HTR-8/SVneo (cell line): ENCODE results near the gene MAJIN.

Experiments
- DNase-seq: peaks from one replicate; pipeline ENCODE4 v3.0.0; 2011; ENCODE audit warnings: low spot score, mixed read lengths; ENCODE audit not compliant: insufficient read length
- FAIRE-seq: peaks from 2 replicates; lab custom pipeline; 2011; peaks lifted over from hg19 to GRCh38; lab: Jason Lieb, UNC

MAJIN gene

DNA sequence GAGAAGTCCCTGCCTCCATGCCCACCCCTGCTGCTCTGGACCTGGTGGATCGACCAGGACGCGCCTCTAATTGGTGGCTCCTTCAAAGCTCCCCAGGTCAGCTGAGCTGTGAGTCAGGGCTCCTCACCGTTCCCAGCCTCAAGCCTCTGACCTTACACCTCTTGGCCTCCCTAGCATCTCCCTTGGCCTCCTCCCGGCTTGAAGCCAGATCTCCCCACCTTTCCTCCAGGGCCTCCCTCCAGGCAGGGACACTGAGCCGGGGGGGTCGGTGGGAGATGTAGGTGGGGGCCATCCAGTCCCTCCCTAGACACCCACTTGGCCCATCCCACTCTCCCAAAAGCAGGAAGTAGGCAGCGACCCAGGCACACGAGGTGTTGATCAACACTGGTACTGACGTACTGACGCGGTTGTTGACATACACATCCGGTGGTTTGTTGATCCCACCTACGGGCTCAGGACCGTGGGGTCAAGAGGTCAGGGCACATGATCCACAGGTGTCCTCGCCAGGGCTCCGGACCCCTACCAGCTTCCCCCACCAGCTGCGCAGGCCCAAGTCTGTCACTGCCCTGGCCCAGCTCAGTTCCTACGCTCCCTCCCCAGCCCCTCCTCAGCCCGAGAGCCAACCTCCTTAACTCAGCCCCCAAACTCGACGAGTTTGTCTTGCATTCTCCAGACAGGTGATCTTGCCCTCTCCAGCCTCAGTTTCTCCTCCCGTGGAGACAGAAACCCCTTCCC lies 55.7 kb downstream of the MAJIN start:
- no peak for FAIRE-seq
- DNase-seq: peak; percentile 38

DNA sequence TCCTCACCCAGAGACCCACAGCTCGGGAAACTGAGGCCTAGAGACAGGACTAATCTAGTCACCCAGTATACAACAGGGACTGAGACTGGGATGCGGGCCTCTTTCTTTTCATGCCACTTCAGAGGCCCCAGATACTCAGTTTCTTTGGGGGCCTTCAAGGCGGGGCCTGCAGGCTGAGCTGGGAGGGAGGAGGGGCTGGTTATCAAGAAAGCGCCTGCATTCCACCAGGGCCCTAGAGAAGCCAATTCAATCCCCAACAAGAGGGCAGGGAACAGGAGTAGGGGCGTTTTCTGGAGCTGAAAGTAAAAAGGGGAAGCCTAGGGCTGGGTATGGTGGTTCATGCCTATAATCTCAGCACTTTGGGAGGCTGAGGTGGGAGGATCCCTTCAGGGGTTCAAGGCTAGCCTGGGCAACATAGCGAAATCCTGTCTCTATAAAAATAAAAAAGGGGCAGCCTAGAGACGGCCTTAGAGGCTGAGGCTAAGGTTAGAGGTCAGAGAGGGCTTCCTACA lies 56.5 kb downstream of the MAJIN start:
- FAIRE-seq: no peak
- DNase-seq: no peak

DNA sequence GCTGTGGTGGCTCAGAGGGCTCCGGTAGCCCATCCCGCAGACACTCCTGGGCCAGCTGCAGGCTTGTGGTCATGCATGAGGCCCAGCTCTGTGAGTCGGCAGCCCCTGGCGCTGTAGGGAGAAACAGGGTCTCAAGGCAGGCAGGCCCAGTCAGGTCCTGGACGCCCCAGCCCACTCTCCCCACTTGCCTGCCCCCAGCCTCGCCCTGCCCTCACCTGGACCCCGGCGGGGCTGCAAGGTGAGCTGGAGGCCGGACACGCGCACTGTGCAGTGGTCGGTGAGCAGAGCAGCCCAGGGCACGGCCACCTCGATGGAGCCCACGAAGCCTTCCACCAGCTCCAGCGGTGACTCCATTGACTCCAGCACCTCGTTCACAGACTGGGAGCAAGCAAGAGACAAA lies 57.8 kb downstream of the MAJIN start:
- no peak for DNase-seq
- FAIRE-seq: no peak

DNA sequence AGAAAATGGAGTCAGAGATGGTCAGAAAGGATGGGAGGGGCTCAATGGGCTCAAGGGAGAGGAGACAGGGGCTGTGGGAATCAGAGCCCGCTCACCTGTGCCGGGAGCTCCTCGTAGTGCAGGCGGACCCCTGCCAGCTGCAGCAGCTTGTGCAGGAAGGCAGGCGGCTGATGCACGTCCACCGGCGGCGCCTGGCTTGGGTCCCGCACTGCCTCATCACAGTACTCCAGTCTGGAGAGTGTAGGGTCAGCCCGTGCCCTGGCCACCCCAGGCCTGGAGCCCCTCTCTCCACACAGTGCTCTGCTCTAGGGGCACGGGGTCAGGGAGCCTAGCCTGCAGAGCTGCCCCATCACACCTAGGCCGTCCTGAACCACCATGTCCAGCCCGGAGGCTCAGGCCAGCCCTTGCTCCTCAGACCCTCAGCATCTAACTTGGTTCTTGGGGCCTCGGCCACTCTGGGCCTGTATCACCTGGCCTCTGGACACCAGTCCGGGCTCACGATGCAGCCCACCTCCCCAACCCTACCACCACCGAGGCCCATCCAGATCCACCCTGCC lies 58.7 kb downstream of the MAJIN start:
- no peak for DNase-seq
- no peak for FAIRE-seq

DNA sequence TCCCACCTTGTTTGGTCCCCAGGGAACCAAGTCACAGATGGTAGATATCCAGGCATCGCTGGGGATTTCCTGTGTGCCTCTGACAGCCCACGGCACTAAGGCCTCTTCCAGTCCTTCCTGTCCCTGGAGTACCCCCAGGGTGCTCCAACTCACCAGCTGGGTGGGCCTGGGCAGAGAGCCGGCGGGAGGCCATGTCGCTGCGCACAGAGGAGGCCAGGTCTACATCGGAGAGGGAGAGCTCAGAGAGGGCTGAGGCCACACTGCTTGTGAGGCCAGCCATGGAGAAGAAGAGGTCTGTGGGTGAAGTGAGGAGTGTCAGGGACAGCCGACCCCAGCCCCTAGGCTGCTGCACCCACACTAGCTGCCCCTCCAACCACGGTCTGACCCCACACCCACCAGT lies 60.2 kb downstream of the MAJIN start:
- DNase-seq (no peak), FAIRE-seq (no peak)

DNA sequence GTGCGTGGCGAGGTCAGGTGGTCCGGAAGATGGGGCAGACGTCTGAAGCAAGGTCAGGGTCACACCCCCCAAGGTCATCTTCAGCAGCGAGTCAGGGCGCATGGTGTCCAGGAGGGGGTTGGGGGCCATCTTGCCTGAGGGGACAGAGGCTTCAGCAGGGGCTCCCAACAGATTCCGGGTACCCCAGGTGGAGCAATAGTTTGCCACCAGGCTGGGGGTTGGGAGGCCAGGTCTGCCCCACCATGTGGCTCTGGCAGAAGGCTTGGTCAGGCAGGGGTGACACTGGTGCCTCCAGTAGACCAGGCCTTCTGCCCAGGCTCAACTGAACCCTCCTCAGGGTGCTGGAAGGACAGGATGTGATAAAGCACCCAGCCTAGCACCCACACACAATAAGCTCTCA lies 60.8 kb downstream of the MAJIN start:
- DNase-seq (no peak), FAIRE-seq (no peak)

DNA sequence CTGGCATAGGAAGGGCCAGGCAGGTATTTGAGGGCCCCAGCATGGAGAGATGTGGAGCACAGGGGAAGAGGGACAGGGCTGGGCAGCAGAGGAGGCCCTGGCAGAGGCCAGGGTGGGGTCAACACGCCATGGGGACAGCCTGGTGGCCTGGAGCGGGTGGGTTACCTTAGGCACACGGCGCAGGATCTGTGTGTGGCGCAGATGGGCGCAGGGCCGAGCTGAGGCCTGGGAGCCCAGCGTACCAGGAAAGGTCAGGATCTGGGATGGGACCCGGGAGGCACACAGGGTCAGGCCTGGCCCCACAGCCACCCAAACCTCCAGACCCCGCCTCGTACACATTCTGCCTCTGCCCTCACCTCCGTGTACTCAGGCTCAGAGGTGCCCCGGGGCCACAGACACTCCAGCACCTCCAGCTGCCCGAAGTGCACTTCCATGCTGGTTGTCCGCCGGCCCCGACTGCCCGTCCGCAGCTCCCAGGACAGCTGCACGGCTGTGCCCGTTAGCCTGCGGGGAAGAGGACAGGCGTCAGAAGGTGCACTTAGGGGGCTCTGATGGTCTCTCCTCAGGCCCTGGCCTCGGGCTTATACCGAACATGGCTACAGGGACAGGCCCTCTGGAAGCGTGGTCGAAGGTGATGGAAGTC lies 61.3 kb downstream of the MAJIN start:
- no peak for FAIRE-seq
- DNase-seq: no peak

DNA sequence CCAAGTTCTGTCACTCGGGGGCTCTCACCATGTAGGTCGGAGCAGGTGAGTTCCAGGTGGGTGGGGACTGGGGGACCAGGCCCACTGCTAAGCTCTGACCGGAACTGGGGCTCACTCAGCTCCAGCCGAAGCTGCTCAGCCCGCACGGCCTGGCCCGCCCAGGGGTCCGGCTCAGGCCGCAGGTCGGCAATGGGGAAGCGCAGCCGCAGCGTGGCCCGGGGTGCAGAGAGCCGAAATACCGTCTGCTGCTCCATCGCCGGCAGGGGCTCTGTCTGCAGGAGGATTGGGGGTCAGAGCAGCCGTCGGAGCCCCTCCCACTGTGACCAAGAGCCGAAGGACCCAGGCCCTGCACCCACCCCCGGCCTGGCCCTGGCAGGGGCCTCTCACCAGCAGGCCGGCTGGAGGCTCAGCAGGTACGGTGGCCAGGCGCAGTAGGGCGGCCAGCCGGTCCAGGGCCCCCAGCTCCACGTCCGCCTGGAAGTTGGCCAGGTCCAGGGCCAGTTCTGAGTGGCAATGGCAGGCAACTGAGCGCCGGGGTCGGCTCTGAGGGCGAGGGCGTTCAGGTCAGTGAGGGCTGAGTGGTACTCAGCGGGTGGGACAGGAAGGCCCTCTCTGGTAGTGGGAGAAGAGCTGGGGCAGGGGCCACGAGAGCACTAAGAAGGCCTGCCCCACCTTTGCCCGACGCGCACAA lies 62.1 kb downstream of the MAJIN start:
- no peak for FAIRE-seq
- no peak for DNase-seq

DNA sequence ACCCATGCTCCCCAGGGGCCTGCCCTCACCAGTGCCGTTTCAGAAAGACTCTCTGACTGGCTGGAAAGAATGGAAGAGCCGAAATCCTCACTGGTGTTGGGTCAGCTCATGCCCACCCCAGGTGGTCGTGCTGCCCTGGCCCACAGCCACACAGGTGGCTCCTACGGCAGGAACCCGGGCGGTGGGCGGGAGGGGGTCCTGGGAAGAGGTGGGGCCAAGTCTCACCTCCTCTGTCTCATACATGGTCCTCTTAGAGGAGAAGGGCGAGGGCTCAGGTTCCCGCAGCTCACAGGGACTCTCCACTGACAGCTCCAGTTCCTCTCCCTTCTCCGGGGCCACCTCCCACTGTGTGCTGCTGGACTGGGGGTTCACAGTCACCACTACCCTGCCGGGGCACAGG lies 63.1 kb downstream of the MAJIN start:
- FAIRE-seq: no peak
- no peak for DNase-seq

DNA sequence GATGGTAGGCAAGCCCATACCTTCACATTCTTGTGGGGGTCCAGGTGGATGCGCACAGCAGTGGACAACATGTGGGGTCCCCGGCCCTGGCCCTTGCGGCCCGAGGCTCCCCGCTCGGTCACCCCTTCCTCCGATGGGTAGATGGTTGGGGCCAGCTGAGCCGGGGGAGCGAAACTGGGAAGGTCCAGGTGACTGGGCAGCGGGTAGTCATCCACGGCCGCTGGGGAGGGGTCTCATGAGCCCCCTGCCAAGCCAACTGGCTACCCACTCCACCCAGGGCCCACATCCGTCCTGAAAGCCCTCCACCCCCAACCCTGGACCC lies 65.6 kb downstream of the MAJIN start:
- DNase-seq: no peak
- no peak for FAIRE-seq

DNA sequence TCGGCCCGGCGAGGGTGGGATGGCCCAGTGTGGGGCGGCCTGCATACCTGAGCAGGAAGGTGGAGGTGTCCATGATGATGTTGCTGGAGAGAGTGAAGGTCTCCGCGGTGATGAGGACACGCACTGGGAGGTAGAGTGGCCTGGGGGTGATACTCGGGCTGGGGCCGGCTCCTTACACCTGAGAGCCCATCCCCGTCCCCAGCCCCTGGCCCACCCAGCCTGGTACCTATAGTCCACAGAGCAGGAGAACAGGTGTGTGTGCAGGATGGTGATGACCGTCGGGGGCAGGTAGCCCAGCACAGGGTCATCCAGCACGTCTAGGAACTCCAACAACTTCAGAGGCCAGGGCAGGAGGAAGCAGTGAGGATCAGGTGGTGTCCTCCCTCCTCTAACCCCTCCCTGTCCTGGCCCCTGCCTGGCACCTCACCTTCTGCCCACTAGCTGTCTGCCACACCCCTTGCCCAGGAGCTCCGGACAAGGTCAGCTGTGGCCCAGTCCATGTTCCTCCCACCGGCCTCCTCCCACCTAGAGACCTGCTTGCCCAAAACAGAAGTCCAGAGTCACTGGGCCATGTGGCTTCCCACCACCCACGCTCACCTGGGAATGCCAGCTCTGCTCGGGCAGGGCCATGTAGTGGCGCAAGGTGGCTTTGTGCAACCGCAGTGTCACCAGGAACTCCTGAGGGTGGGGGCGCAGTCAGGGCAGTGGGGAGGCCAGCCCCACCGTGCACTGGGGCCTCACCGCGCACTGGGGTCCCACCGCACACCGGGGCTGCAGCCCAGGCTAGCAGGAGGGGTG lies 66.2 kb downstream of the MAJIN start:
- no peak for DNase-seq
- FAIRE-seq: no peak

DNA sequence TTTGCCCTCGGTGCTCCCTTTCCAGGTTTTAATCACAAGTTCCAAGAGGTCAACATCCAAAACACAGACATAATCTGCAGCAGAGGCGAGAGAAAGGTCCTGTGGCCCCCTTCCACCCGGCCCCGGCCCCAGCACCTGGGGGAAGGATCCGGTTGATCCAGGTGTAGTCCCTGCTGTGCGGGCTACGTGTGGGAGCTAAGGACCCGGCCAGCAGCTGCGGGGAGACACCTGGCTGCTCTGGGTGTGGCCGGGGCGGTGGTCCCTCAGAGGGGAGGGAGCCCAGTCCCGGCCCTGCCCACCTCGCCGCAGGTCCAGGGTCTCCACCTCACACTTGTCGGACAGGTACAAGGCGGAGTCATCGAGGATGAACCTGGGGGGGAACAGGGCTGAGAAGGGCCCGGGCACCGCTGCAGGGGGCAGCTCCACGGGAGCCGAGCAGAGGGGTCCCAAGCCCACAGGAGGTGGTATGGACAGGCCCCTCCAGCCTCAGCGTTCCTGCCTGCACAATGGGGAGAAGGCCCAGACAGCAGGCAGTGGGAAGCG lies 68.5 kb downstream of the MAJIN start:
- no peak for FAIRE-seq
- DNase-seq: no peak

DNA sequence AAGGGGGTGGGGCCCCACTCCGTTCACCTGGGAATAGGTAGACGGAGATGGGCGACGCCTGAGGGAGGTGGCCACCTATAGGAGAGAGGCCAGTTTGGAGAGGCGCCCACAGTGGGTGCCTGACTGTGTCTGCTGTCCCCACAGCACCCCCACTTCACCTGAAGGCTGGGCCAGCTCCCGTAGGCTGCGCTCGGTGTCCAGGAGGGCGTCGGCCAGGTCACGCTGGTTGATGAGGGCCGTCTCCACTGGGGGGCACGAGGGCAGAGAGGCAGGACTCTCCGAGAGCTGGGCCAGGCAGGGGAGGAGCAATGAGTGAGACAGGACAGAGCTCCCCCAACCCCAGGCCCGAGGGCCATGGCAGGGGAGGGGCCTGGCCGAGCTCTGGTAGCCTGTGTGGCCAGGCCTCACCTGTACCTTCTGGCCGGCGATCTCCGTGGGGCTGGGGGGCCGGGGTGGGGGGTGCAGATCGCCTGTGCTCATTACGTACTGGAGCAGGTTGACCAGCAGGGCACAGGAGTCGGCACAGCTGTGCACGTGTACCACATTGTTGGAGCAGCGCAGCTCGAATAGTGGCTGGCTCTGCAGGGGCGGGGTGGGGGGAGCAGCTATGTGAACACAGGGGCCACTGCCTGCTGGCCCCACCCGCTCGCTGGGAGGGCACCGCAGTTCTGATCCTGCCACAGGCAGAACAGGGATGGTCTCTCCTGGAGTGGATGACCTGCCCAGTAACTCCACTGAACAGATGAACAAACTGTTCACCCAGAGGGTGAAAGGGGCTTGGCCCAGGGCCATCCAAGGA lies 69.6 kb downstream of the MAJIN start:
- FAIRE-seq: no peak
- no peak for DNase-seq

DNA sequence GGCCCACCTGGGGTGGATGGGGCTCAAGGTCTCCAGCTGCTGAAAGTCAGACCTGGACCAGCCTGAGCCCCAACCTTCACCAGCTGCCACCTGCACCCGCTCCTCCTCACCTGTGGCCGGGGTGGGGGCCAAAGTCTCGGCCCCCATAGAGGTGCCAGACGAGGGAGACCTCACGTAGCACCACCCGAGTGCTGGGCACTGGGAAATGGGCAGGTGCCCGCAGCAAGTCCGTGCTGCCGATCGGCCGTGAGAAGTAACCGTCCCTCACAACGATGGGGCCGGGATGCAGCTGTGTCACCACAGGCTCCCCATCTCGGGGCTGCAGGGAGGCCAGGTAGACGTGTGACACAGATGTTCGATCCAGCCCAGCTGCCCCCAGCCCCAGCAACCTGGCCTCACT lies 71.1 kb downstream of the MAJIN start:
- no peak for FAIRE-seq
- no peak for DNase-seq

DNA sequence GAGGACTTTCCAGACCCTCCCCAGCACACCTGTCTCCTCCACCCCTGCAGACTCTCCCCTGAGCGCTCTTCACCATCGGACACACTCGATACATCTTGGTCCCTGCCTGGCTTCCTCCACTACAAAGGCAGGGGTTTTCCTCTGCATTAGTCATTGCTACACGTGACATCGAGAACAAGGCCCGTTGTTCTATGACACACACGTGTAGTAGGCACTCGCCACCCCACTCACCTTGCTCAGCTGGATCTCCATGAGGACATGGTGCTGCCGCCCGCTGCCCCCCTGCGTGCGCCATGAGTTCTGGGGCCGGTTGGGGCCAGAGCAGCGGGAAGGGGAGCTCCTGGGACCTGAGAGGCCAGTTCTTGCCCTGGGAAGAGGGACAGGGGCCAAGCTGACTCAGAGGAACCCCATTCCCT lies 71.6 kb downstream of the MAJIN start:
- no peak for FAIRE-seq
- DNase-seq: no peak

DNA sequence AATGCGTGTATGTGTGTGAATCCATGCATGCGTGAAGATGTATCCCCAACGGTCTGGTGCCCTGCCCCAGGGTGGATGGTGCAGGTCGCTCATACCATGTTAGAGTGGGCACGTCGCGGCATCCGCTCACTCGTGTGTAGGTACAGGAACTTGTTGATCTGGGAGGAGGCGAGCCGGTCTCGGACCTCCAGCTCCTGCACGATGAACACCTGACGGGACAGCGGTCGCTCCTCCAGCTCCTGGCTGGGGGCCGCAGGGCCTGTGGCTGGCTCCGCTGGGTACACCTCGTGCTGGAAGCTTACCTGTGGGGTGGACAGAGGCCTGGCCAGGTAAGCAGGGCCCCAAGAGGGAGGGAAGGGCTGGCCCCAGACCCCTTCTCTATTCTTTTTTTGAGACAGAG lies 73.4 kb downstream of the MAJIN start:
- DNase-seq (no peak), FAIRE-seq (no peak)

DNA sequence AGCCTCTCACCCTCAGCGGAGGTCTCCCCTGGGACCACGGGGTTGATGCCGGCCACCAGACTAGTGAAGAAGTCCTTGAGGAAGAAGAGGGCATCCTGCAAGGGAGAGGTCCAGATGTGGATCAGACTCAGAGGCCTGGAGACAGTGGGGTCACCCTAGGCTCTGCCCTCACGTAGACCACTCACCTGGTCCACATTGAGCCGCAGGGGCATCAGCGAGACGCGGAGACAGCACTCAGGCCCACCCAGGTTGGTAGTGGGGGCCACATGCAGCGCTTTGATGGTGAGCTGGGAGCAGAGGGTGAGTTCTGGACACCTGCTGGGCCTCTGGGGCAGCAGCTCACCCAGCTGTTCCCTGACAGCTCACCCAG lies 73.8 kb downstream of the MAJIN start:
- no peak for DNase-seq
- no peak for FAIRE-seq

DNA sequence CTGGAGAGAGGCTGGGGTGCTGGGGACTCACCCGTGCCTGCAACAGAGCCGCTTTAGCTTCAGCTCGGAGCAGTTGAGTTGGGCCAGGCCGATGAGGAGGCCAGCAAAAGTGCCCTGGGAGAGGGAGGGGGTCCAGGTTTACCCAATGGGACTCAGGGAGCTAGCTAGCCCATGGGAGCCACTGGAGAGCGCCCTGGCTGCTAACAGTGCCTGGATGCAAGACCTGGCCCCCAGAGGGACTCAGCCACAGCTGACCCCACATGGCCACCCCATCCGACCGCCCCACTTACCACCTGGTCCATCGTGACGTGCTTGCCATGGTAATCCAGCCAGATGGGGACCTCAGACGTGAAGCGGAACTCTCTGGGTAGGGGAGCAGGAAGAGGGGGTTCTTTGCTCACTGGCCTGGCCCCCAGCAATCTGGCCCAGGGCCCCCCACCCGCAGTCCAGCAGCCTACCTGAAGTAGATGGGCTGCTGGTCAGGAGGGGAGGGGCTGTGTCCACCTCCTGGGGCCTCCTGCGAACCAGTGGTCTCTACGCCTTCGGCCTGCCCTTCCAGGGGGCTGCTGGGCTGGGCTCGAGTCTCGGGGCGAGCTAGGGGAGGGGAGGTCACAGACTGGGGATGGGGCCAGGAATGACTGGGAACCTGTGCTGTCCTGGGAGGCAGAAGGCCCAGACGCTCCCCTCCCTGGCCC lies 74.4 kb downstream of the MAJIN start:
- DNase-seq (no peak), FAIRE-seq (no peak)
